HG02973 (cell line): ENCODE measurements around the gene PLCD1.
A peak's percentile ranks its signal among the peaks of the same experiment; 100 is the strongest.
"Not testable (repeated sequence)": the region's sequence is repeated elsewhere in the genome, so short reads cannot be mapped to it uniquely, and the experiment has no call there.

ENCODE experiments used
- ATAC-seq: cut with Tn5 transposase; IDR thresholded peaks from one replicate; pipeline ENCODE4 v1.9.1; 2021; ENCODE audit warnings: moderate library complexity; ENCODE audit not compliant: unreplicated experiment

Gene PLCD1

GRCh38 chr3:38029400-38030125, at the start of gene PLCD1:
Gene PLCD1, minus strand, starts transcription at chr3:38029642. Its CDS starts 103 bp downstream, at chr3:38029539.
- no peak for ATAC-seq

- not testable (repeated sequence) for ATAC-seq
Measured at GRCh38 chr3:38077073-38077472, 47.6 kb upstream of the PLCD1 start.

GRCh38 chr3:38070013-38070412, 40.6 kb upstream of the PLCD1 start:
- no peak for ATAC-seq

GRCh38 chr3:38067508-38068233, 38.2 kb upstream of the PLCD1 start:
- no peak for ATAC-seq

GRCh38 chr3:38064453-38064852, 35.0 kb upstream of the PLCD1 start:
- ATAC-seq = not testable (repeated sequence)

- ATAC-seq = no peak
Measured at GRCh38 chr3:38062809-38063208, 33.4 kb upstream of the PLCD1 start.

GRCh38 chr3:38059591-38059990, 30.1 kb upstream of the PLCD1 start:
- ATAC-seq = no peak

GRCh38 chr3:38059148-38059547, 29.7 kb upstream of the PLCD1 start:
- ATAC-seq = no peak

- ATAC-seq = no peak
Measured at GRCh38 chr3:38054499-38055001, 25.1 kb upstream of the PLCD1 start.

GRCh38 chr3:38053813-38054498, 24.5 kb upstream of the PLCD1 start:
- not testable (repeated sequence) for ATAC-seq

GRCh38 chr3:38053286-38053685, 23.8 kb upstream of the PLCD1 start:
- ATAC-seq = not testable (repeated sequence)

GRCh38 chr3:38051131-38051530, 21.7 kb upstream of the PLCD1 start:
- ATAC-seq = no peak

GRCh38 chr3:38049358-38050126, 20.1 kb upstream of the PLCD1 start:
- ATAC-seq = no peak

- ATAC-seq = no peak
Measured at GRCh38 chr3:38047896-38048295, 18.5 kb upstream of the PLCD1 start.

- ATAC-seq = no peak
Measured at GRCh38 chr3:38046821-38047220, 17.4 kb upstream of the PLCD1 start.

- ATAC-seq = no peak
Measured at GRCh38 chr3:38046027-38046426, 16.6 kb upstream of the PLCD1 start.

- ATAC-seq = no peak
Measured at GRCh38 chr3:38043486-38043885, 14.0 kb upstream of the PLCD1 start.

GRCh38 chr3:38040401-38040800, 11.0 kb upstream of the PLCD1 start:
- no peak for ATAC-seq

- ATAC-seq = peak; percentile 41
Measured at GRCh38 chr3:38039899-38040261, 10.4 kb upstream of the PLCD1 start.

GRCh38 chr3:38039101-38039898, 9.9 kb upstream of the PLCD1 start, which contains the start of gene DLEC1:
Gene DLEC1, plus strand, starts transcription at chr3:38039208. Its CDS starts 18 bp downstream, at chr3:38039226.
- ATAC-seq = peak; percentile 82
